PFSK-1 (cell line): Measurements from ENCODE around the gene TMEM163.

ENCODE experiments used
- FOXP2 ChIP-seq: optimal IDR thresholded peaks from 2 replicates; pipeline ENCODE3; 2011; ENCODE audit warnings: borderline replicate concordance, control low read depth, inconsistent platforms; ENCODE audit not compliant: insufficient read depth; ENCODE audit errors: extremely low read length, extremely low read depth
- POLR2AphosphoS5 ChIP-seq: IDR thresholded peaks from 2 replicates; pipeline ENCODE4 v1.6.1; 2012; ENCODE audit warnings: low read depth, mild to moderate bottlenecking, control low read depth, low read length, moderate library complexity

GRCh38 chr2:134462791-134463698 lies 255.8 kb downstream of the TMEM163 start:
- TF ChIP-seq POLR2AphosphoS5, result no peak
- no peak for TF ChIP-seq FOXP2
